Measurements from ENCODE around the gene PIGK. TPM values are rescaled to one million over a fixed set of nuclear protein-coding genes. Genes with fewer than 3 reads are reported as not detected.

The PIGK gene
- total RNA-seq, 1 donor from 2014 or later = 28.6 TPM

- Mint-ChIP-seq H3K4me1 (ENCODE audit: low read depth, unreplicated experiment) (no peaks in the 10 kb centered on the region), H3K27ac (ENCODE audit: unreplicated experiment) (no peak overlapping the region), H3K27me3 (ENCODE audit: low read depth, unreplicated experiment) (no peaks in the 10 kb centered on the region), H3K4me3 (ENCODE audit: unreplicated experiment) (no peak overlapping the region), H3K9me3 (ENCODE audit: unreplicated experiment) (peaks cover 2% of the 10 kb centered on the region), H3K36me3 (ENCODE audit: low read depth, unreplicated experiment) (peaks cover 20% of the 10 kb centered on the region)
- Histone ChIP-seq H2AFZ (ENCODE audit: low read depth, low read length) (no peak overlapping the region), H3K4me1 (ENCODE audit: insufficient read depth, low read length) (no peaks in the 10 kb centered on the region), H4K20me1 (ENCODE audit: insufficient read depth, low read length) (no peaks in the 10 kb centered on the region), H3K36me3 (ENCODE audit: insufficient read depth, low read length) (no peaks in the 10 kb centered on the region), H3K9me3 (ENCODE audit: insufficient read depth, low read depth, low read length) (no peaks in the 10 kb centered on the region), H3K4me2 (ENCODE audit: low read length) (no peak overlapping the region), H3K4me3 (ENCODE audit: insufficient read depth, low read depth, low read length) (no peak overlapping the region), H3K27me3 (ENCODE audit: insufficient read depth, low read length) (no peaks in the 10 kb centered on the region), H3K9ac (ENCODE audit: low read length) (no peak overlapping the region), H3K79me2 (ENCODE audit: insufficient read depth, low read length) (no peaks in the 10 kb centered on the region), H3K27ac (ENCODE audit: low read depth, low read length) (no peak overlapping the region)
- FAIRE-seq (no peak), DNase-seq (ENCODE audit: low read depth) (no peak)
- TF ChIP-seq EZH2 (IDR thresholded peaks at IDR 0.05; ENCODE audit: insufficient read depth, low read length) = no peak
- TF ChIP-seq CTCF (IDR thresholded peaks at IDR 0.05; ENCODE audit: insufficient read depth, low read depth, low read length) = no peak
Measured at GRCh38 chr1:77156214-77156613, 63.0 kb downstream of the PIGK start.

- no peak overlapping the region for H2AFZ ChIP-seq (ENCODE audit: low read depth, low read length)
- H3K27me3 Mint-ChIP-seq (ENCODE audit: low read depth, unreplicated experiment) = no peaks in the 10 kb centered on the region
- no peak overlapping the region for H3K27ac ChIP-seq (ENCODE audit: low read depth, low read length)
- H3K27ac Mint-ChIP-seq (ENCODE audit: unreplicated experiment) = no peak overlapping the region
- H3K9me3 ChIP-seq (ENCODE audit: insufficient read depth, low read depth, low read length) = no peaks in the 10 kb centered on the region
- H3K79me2 ChIP-seq (ENCODE audit: insufficient read depth, low read length) = no peaks in the 10 kb centered on the region
- H3K4me1 ChIP-seq (ENCODE audit: insufficient read depth, low read length) = no peaks in the 10 kb centered on the region
- FAIRE-seq (no peak), DNase-seq (ENCODE audit: low read depth) (no peak)
- no peaks in the 10 kb centered on the region for H3K4me1 Mint-ChIP-seq (ENCODE audit: low read depth, unreplicated experiment)
- no peaks in the 10 kb centered on the region for H3K9me3 Mint-ChIP-seq (ENCODE audit: unreplicated experiment)
- no peak overlapping the region for H3K4me3 Mint-ChIP-seq (ENCODE audit: unreplicated experiment)
- H3K9ac ChIP-seq (ENCODE audit: low read length) = no peak overlapping the region
- no peaks in the 10 kb centered on the region for H3K27me3 ChIP-seq (ENCODE audit: insufficient read depth, low read length)
- no peak overlapping the region for H3K4me2 ChIP-seq (ENCODE audit: low read length)
- TF ChIP-seq CTCF (IDR thresholded peaks at IDR 0.05; ENCODE audit: insufficient read depth, low read depth, low read length) = no peak
- TF ChIP-seq EZH2 (IDR thresholded peaks at IDR 0.05; ENCODE audit: insufficient read depth, low read length) = no peak
- H4K20me1 ChIP-seq (ENCODE audit: insufficient read depth, low read length) = no peaks in the 10 kb centered on the region
- H3K4me3 ChIP-seq (ENCODE audit: insufficient read depth, low read depth, low read length) = no peak overlapping the region
- no peaks in the 10 kb centered on the region for H3K36me3 Mint-ChIP-seq (ENCODE audit: low read depth, unreplicated experiment)
- H3K36me3 ChIP-seq (ENCODE audit: insufficient read depth, low read length) = no peaks in the 10 kb centered on the region
Measured at GRCh38 chr1:77146270-77146669, 73.0 kb downstream of the PIGK start.

GRCh38 chr1:77143529-77144121 is 75.6 kb downstream of the PIGK start:
- Histone ChIP-seq H3K79me2 (ENCODE audit: insufficient read depth, low read length) (no peaks in the 10 kb centered on the region), H3K4me1 (ENCODE audit: insufficient read depth, low read length) (no peaks in the 10 kb centered on the region), H3K27me3 (ENCODE audit: insufficient read depth, low read length) (no peaks in the 10 kb centered on the region), H3K9ac (ENCODE audit: low read length) (no peak overlapping the region), H3K4me3 (ENCODE audit: insufficient read depth, low read depth, low read length) (no peak overlapping the region), H4K20me1 (ENCODE audit: insufficient read depth, low read length) (no peaks in the 10 kb centered on the region), H2AFZ (ENCODE audit: low read depth, low read length) (no peak overlapping the region), H3K36me3 (ENCODE audit: insufficient read depth, low read length) (no peaks in the 10 kb centered on the region), H3K9me3 (ENCODE audit: insufficient read depth, low read depth, low read length) (no peaks in the 10 kb centered on the region), H3K27ac (ENCODE audit: low read depth, low read length) (no peak overlapping the region), H3K4me2 (ENCODE audit: low read length) (no peak overlapping the region)
- no peaks in the 10 kb centered on the region for H3K36me3 Mint-ChIP-seq (ENCODE audit: low read depth, unreplicated experiment)
- H3K27ac Mint-ChIP-seq (ENCODE audit: unreplicated experiment) = no peak overlapping the region
- no peak for DNase-seq (ENCODE audit: low read depth)
- no peaks in the 10 kb centered on the region for H3K4me1 Mint-ChIP-seq (ENCODE audit: low read depth, unreplicated experiment)
- TF ChIP-seq EZH2 (IDR thresholded peaks at IDR 0.05; ENCODE audit: insufficient read depth, low read length) = no peak
- TF ChIP-seq CTCF (IDR thresholded peaks at IDR 0.05; ENCODE audit: insufficient read depth, low read depth, low read length) = peak; percentile 13
- H3K9me3 Mint-ChIP-seq (ENCODE audit: unreplicated experiment) = no peaks in the 10 kb centered on the region
- no peak overlapping the region for H3K4me3 Mint-ChIP-seq (ENCODE audit: unreplicated experiment)
- H3K27me3 Mint-ChIP-seq (ENCODE audit: low read depth, unreplicated experiment) = no peaks in the 10 kb centered on the region
- no peak for FAIRE-seq
